ENCODE results near the gene ZNF618. TPM values are rescaled to one million over a fixed set of nuclear protein-coding genes. Genes with fewer than 3 reads are reported as not detected.

ZNF618 gene
- total RNA-seq, 1 experiment from 2014 or later: 22.0 TPM

DNA sequence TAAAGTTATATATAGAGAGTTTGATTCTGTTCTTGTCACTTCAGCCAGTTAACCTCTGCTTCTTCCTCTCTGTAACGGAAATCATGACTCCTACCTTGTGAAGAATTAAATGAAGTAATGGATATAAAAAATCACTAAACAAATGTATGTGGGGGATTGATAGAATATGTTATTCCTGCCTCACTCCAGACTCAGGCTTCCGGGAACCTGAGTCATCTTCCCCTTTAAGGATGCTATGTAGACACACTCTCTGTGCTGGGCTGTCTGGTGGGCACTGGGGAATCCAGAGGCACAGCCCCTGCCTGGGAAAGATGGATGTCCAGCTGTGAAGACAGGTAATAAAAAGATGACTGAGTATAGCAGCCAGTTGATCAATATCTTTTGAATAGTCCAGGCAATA lies 77.4 kb downstream of the ZNF618 start:
- TF ChIP-seq SOX15 (CRISPR knock-in tag; IDR thresholded peaks at IDR 0.05) (no peak), ZNF138 (CRISPR knock-in tag; conservative IDR thresholded peaks at IDR 0.05) (no peak), MXD4 (CRISPR knock-in tag; IDR thresholded peaks at IDR 0.05; ENCODE audit: borderline replicate concordance) (no peak), EMX1 (CRISPR knock-in tag; IDR thresholded peaks at IDR 0.05) (no peak), ELF4 (CRISPR knock-in tag; IDR thresholded peaks at IDR 0.05; ENCODE audit: low read depth) (no peak), FOXK1 (CRISPR knock-in tag; IDR thresholded peaks at IDR 0.05) (no peak), NFYB (CRISPR knock-in tag; conservative IDR thresholded peaks at IDR 0.05; ENCODE audit: low read depth) (no peak), FOXJ3 (CRISPR knock-in tag; IDR thresholded peaks at IDR 0.05; ENCODE audit: borderline replicate concordance) (no peak)
- TF ChIP-seq, protein P1, sequence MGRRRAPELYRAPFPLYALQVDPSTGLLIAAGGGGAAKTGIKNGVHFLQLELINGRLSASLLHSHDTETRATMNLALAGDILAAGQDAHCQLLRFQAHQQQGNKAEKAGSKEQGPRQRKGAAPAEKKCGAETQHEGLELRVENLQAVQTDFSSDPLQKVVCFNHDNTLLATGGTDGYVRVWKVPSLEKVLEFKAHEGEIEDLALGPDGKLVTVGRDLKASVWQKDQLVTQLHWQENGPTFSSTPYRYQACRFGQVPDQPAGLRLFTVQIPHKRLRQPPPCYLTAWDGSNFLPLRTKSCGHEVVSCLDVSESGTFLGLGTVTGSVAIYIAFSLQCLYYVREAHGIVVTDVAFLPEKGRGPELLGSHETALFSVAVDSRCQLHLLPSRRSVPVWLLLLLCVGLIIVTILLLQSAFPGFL (CRISPR knock-in tag; IDR thresholded peaks at IDR 0.05; ENCODE audit: borderline replicate concordance): no peak
- TF ChIP-seq, protein P2, sequence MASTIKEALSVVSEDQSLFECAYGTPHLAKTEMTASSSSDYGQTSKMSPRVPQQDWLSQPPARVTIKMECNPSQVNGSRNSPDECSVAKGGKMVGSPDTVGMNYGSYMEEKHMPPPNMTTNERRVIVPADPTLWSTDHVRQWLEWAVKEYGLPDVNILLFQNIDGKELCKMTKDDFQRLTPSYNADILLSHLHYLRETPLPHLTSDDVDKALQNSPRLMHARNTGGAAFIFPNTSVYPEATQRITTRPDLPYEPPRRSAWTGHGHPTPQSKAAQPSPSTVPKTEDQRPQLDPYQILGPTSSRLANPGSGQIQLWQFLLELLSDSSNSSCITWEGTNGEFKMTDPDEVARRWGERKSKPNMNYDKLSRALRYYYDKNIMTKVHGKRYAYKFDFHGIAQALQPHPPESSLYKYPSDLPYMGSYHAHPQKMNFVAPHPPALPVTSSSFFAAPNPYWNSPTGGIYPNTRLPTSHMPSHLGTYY (CRISPR knock-in tag; IDR thresholded peaks at IDR 0.05): no peak
- no peaks in the 10 kb centered on the region for H3K27me3 Mint-ChIP-seq (ENCODE audit: low read depth)
- no peak overlapping the region for H3K4me3 Mint-ChIP-seq
- H3K9me3 Mint-ChIP-seq: no peaks in the 10 kb centered on the region
- H3K4me1 Mint-ChIP-seq: peaks cover 14% of the 10 kb centered on the region
- ChIA-PET POLR2A (no interaction called here), CTCF (no interaction called here)
- DNase-seq (ENCODE audit: low spot score) (no peak), ATAC-seq (no peak)
- H3K27ac Mint-ChIP-seq: no peak overlapping the region
- no peaks in the 10 kb centered on the region for H3K36me3 Mint-ChIP-seq

DNA sequence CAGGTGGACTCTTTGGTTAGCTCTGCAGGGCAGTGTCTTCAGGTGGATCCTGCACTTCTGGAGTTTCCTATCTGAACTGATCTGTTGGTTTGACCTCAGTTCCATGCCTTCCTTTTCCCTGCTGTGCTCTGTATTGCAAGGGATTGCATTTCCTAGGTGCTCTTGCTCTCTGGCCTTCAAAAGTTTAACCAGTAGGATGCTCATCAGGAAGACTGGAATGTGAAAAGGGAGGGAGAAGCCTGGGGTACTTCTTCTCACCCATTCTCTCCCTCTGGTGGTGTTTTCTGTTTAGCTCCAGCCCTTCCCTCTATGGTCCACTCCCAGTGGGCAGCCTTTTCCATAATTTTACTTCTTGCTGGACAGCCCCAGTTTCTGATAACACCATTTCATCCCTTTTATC lies 78.5 kb downstream of the ZNF618 start:
- ATAC-seq (no peak), DNase-seq (ENCODE audit: low spot score) (no peak)
- Mint-ChIP-seq H3K27ac (no peak overlapping the region), H3K9me3 (no peaks in the 10 kb centered on the region), H3K4me3 (no peak overlapping the region), H3K36me3 (no peaks in the 10 kb centered on the region), H3K4me1 (peaks cover 14% of the 10 kb centered on the region), H3K27me3 (ENCODE audit: low read depth) (no peaks in the 10 kb centered on the region)
- ChIA-PET CTCF (interaction anchor here (0.9 kb wide), 1 partner anchor 78 kb away, joined by 3 read pairs; no protein-coding TSS in a partner anchor), POLR2A (no interaction called here)
- TF ChIP-seq, protein P3, sequence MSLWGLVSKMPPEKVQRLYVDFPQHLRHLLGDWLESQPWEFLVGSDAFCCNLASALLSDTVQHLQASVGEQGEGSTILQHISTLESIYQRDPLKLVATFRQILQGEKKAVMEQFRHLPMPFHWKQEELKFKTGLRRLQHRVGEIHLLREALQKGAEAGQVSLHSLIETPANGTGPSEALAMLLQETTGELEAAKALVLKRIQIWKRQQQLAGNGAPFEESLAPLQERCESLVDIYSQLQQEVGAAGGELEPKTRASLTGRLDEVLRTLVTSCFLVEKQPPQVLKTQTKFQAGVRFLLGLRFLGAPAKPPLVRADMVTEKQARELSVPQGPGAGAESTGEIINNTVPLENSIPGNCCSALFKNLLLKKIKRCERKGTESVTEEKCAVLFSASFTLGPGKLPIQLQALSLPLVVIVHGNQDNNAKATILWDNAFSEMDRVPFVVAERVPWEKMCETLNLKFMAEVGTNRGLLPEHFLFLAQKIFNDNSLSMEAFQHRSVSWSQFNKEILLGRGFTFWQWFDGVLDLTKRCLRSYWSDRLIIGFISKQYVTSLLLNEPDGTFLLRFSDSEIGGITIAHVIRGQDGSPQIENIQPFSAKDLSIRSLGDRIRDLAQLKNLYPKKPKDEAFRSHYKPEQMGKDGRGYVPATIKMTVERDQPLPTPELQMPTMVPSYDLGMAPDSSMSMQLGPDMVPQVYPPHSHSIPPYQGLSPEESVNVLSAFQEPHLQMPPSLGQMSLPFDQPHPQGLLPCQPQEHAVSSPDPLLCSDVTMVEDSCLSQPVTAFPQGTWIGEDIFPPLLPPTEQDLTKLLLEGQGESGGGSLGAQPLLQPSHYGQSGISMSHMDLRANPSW (CRISPR knock-in tag; conservative IDR thresholded peaks at IDR 0.05; ENCODE audit: low read depth): no peak
- TF ChIP-seq, protein P4, sequence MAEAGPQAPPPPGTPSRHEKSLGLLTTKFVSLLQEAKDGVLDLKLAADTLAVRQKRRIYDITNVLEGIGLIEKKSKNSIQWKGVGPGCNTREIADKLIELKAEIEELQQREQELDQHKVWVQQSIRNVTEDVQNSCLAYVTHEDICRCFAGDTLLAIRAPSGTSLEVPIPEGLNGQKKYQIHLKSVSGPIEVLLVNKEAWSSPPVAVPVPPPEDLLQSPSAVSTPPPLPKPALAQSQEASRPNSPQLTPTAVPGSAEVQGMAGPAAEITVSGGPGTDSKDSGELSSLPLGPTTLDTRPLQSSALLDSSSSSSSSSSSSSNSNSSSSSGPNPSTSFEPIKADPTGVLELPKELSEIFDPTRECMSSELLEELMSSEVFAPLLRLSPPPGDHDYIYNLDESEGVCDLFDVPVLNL (CRISPR knock-in tag; IDR thresholded peaks at IDR 0.05; ENCODE audit: borderline replicate concordance, low read depth): no peak
- no peak for TF ChIP-seq TEAD4 (CRISPR knock-in tag; IDR thresholded peaks at IDR 0.05)
- no peak for TF ChIP-seq NR2C2 (CRISPR knock-in tag; IDR thresholded peaks at IDR 0.05)
- TF ChIP-seq, protein P5, sequence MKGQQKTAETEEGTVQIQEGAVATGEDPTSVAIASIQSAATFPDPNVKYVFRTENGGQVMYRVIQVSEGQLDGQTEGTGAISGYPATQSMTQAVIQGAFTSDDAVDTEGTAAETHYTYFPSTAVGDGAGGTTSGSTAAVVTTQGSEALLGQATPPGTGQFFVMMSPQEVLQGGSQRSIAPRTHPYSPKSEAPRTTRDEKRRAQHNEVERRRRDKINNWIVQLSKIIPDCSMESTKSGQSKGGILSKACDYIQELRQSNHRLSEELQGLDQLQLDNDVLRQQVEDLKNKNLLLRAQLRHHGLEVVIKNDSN (CRISPR knock-in tag; IDR thresholded peaks at IDR 0.05): no peak
- TF ChIP-seq, protein P6, sequence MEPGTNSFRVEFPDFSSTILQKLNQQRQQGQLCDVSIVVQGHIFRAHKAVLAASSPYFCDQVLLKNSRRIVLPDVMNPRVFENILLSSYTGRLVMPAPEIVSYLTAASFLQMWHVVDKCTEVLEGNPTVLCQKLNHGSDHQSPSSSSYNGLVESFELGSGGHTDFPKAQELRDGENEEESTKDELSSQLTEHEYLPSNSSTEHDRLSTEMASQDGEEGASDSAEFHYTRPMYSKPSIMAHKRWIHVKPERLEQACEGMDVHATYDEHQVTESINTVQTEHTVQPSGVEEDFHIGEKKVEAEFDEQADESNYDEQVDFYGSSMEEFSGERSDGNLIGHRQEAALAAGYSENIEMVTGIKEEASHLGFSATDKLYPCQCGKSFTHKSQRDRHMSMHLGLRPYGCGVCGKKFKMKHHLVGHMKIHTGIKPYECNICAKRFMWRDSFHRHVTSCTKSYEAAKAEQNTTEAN (CRISPR knock-in tag; IDR thresholded peaks at IDR 0.05): no peak
- TF ChIP-seq, protein P7, sequence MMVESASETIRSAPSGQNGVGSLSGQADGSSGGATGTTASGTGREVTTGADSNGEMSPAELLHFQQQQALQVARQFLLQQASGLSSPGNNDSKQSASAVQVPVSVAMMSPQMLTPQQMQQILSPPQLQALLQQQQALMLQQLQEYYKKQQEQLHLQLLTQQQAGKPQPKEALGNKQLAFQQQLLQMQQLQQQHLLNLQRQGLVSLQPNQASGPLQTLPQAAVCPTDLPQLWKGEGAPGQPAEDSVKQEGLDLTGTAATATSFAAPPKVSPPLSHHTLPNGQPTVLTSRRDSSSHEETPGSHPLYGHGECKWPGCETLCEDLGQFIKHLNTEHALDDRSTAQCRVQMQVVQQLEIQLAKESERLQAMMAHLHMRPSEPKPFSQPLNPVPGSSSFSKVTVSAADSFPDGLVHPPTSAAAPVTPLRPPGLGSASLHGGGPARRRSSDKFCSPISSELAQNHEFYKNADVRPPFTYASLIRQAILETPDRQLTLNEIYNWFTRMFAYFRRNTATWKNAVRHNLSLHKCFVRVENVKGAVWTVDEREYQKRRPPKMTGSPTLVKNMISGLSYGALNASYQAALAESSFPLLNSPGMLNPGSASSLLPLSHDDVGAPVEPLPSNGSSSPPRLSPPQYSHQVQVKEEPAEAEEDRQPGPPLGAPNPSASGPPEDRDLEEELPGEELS (CRISPR knock-in tag; IDR thresholded peaks at IDR 0.05): no peak
- TF ChIP-seq, protein P8, sequence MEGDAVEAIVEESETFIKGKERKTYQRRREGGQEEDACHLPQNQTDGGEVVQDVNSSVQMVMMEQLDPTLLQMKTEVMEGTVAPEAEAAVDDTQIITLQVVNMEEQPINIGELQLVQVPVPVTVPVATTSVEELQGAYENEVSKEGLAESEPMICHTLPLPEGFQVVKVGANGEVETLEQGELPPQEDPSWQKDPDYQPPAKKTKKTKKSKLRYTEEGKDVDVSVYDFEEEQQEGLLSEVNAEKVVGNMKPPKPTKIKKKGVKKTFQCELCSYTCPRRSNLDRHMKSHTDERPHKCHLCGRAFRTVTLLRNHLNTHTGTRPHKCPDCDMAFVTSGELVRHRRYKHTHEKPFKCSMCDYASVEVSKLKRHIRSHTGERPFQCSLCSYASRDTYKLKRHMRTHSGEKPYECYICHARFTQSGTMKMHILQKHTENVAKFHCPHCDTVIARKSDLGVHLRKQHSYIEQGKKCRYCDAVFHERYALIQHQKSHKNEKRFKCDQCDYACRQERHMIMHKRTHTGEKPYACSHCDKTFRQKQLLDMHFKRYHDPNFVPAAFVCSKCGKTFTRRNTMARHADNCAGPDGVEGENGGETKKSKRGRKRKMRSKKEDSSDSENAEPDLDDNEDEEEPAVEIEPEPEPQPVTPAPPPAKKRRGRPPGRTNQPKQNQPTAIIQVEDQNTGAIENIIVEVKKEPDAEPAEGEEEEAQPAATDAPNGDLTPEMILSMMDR (IDR thresholded peaks at IDR 0.05): no peak
- TF ChIP-seq SP1 (CRISPR knock-in tag; conservative IDR thresholded peaks at IDR 0.05): no peak
- no peak for TF ChIP-seq SMAD4 (CRISPR knock-in tag; IDR thresholded peaks at IDR 0.05)
- no peak for TF ChIP-seq CREB1 (CRISPR knock-in tag; IDR thresholded peaks at IDR 0.05)
- no peak for TF ChIP-seq ZNF121 (CRISPR knock-in tag; IDR thresholded peaks at IDR 0.05)
- no peak for TF ChIP-seq ZNF263 (CRISPR knock-in tag; IDR thresholded peaks at IDR 0.05; ENCODE audit: low read depth)
- TF ChIP-seq ZBTB21 (CRISPR knock-in tag; IDR thresholded peaks at IDR 0.05; ENCODE audit: borderline replicate concordance): no peak
